ENCODE results near the gene SETX. TPM values are rescaled to one million over a fixed set of nuclear protein-coding genes. Genes with fewer than 3 reads are reported as not detected.

Gene SETX
- total RNA-seq, 1 donor from 2014 or later, result 44.2 TPM

GRCh38 chr9:132365986-132366385, 11.2 kb upstream of the SETX start:
- Histone ChIP-seq H3K4me3 (ENCODE audit: low read depth, low read length) (no peak overlapping the region), H3K27me3 (ENCODE audit: control insufficient read depth, insufficient read depth, low read length) (no peaks in the 10 kb centered on the region), H3K36me3 (ENCODE audit: control insufficient read depth, insufficient read depth, low read length) (no peaks in the 10 kb centered on the region)
- TF ChIP-seq CTCF (IDR thresholded peaks at IDR 0.05; ENCODE audit: insufficient read depth, low read length, poor library complexity, severe bottlenecking), result no peak
- DNase-seq (ENCODE audit: low read depth), result no peak

DNA sequence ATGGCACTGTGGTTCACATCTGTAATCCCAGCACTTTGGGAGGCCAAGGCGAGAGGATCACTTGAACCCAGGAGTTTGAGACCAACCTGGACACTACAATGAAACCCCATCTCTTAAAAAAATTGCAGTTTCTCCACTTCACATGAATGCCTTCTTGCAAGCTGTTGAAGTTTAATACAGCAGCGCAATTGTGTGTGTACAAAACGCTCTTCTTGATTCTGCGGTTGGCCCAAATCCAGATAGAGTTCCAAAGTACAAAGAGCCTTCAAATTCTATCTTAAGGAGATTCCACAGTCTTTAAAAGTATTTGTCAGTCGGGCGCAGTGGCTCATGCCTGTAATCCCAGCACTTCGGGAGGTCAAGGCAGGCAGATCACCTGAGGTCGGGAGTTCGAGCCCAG, 9.3 kb upstream of the SETX start:
- no peaks in the 10 kb centered on the region for H3K27me3 ChIP-seq (ENCODE audit: control insufficient read depth, insufficient read depth, low read length)
- no peaks in the 10 kb centered on the region for H3K36me3 ChIP-seq (ENCODE audit: control insufficient read depth, insufficient read depth, low read length)
- DNase-seq (ENCODE audit: low read depth), result no peak
- TF ChIP-seq CTCF (IDR thresholded peaks at IDR 0.05; ENCODE audit: insufficient read depth, low read length, poor library complexity, severe bottlenecking), result no peak
- no peak overlapping the region for H3K4me3 ChIP-seq (ENCODE audit: low read depth, low read length)

- Histone ChIP-seq H3K36me3 (ENCODE audit: control insufficient read depth, insufficient read depth, low read length) (peaks cover 1% of the 10 kb centered on the region), H3K4me3 (ENCODE audit: low read depth, low read length) (no peak overlapping the region), H3K27me3 (ENCODE audit: control insufficient read depth, insufficient read depth, low read length) (no peaks in the 10 kb centered on the region)
- TF ChIP-seq CTCF (IDR thresholded peaks at IDR 0.05; ENCODE audit: insufficient read depth, low read length, poor library complexity, severe bottlenecking), result no peak
- DNase-seq (ENCODE audit: low read depth), result no peak
Measured at GRCh38 chr9:132357764-132358163, 3.0 kb upstream of the SETX start.

- no peak for DNase-seq (ENCODE audit: low read depth)
- Histone ChIP-seq H3K27me3 (ENCODE audit: control insufficient read depth, insufficient read depth, low read length) (no peaks in the 10 kb centered on the region), H3K36me3 (ENCODE audit: control insufficient read depth, insufficient read depth, low read length) (peaks cover 1% of the 10 kb centered on the region), H3K4me3 (ENCODE audit: low read depth, low read length) (no peak overlapping the region)
- TF ChIP-seq CTCF (IDR thresholded peaks at IDR 0.05; ENCODE audit: insufficient read depth, low read length, poor library complexity, severe bottlenecking), result no peak
Measured at GRCh38 chr9:132356324-132356924, 1.6 kb upstream of the SETX start.

- no peak overlapping the region for H3K4me3 ChIP-seq (ENCODE audit: low read depth, low read length)
Measured at GRCh38 chr9:132351404-132352045, 3.3 kb downstream of the SETX start.

More at GRCh38 chr9:132351404-132352045, 3.3 kb downstream of the SETX start:
- no peak for DNase-seq (ENCODE audit: low read depth)
- TF ChIP-seq CTCF (IDR thresholded peaks at IDR 0.05; ENCODE audit: insufficient read depth, low read length, poor library complexity, severe bottlenecking), result no peak
- H3K36me3 ChIP-seq (ENCODE audit: control insufficient read depth, insufficient read depth, low read length), result peaks cover 1% of the 10 kb centered on the region
- no peaks in the 10 kb centered on the region for H3K27me3 ChIP-seq (ENCODE audit: control insufficient read depth, insufficient read depth, low read length)

All from kidney epithelial cell (primary cell).